ENCODE data around the gene TUBGCP4.

The TUBGCP4 gene, protein sequence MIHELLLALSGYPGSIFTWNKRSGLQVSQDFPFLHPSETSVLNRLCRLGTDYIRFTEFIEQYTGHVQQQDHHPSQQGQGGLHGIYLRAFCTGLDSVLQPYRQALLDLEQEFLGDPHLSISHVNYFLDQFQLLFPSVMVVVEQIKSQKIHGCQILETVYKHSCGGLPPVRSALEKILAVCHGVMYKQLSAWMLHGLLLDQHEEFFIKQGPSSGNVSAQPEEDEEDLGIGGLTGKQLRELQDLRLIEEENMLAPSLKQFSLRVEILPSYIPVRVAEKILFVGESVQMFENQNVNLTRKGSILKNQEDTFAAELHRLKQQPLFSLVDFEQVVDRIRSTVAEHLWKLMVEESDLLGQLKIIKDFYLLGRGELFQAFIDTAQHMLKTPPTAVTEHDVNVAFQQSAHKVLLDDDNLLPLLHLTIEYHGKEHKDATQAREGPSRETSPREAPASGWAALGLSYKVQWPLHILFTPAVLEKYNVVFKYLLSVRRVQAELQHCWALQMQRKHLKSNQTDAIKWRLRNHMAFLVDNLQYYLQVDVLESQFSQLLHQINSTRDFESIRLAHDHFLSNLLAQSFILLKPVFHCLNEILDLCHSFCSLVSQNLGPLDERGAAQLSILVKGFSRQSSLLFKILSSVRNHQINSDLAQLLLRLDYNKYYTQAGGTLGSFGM

DNA sequence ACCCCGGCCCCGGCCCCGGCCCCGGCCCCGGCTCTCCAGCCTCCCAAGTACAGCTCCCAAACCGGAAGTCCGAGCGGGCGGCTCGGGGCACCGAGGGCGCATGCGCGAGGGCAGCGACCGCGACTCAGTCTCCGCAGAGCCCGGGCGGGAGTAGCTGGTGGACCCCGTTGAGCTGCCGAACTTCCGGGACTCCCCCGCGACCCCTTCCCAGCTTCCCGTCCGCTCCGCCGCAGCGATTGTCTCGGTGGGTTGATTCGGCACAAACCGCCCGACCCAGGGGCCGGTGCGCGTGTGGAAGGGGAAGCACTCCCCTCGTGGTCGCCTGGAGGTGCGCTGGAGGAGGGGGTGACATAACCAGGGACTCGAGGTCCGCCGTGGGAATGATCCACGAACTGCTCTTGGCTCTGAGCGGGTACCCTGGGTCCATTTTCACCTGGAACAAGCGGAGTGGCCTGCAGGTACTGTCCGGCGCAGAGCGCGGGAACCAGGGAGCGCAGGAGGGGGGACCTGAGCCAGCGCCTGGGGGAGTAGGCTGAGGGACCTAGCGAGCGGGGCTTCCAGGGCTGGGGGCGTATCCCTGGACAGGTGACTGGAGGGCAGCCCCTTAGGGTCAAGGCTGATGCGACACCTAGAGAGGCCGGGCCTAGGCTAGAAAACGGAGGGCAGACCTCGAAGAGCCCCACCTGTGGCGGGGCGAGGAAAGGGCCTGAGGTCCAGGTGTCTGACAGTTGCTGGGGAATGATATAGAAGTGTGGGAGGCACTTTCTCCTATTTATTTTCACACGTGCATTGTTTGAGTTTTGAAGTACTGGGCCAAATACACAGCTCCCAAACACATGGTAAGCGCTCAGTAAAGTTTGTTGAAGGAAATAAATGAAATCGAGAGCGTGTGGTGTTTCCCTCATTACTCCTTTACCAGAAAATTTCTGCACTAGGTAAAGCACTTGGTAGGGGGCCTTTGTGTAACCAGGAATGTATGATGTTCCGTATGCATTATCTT is at the start of gene TUBGCP4, which contains the start of gene ZSCAN29:
TSS of gene TUBGCP4 (plus strand) at position 127 of the 1,000 bp plus-strand sequence. CDS start at position 381, 254 bp downstream.
TSS of gene ZSCAN29 (minus strand) at position 69 of the 1,000 bp plus-strand sequence. CDS start 1,130 bp downstream, outside the sequence.
- peaks cover 17% of the 10 kb centered on the region; the same call in 1 of the 2 replicates for H3K79me2 ChIP-seq (ENCODE audit: insufficient read depth, low read depth)
- peak within 1 kb of the TSS; percentile 47 for H3K27ac ChIP-seq
- peak within 1 kb of the TSS; percentile 72 for H3K4me2 ChIP-seq
- TF ChIP-seq, protein P1, sequence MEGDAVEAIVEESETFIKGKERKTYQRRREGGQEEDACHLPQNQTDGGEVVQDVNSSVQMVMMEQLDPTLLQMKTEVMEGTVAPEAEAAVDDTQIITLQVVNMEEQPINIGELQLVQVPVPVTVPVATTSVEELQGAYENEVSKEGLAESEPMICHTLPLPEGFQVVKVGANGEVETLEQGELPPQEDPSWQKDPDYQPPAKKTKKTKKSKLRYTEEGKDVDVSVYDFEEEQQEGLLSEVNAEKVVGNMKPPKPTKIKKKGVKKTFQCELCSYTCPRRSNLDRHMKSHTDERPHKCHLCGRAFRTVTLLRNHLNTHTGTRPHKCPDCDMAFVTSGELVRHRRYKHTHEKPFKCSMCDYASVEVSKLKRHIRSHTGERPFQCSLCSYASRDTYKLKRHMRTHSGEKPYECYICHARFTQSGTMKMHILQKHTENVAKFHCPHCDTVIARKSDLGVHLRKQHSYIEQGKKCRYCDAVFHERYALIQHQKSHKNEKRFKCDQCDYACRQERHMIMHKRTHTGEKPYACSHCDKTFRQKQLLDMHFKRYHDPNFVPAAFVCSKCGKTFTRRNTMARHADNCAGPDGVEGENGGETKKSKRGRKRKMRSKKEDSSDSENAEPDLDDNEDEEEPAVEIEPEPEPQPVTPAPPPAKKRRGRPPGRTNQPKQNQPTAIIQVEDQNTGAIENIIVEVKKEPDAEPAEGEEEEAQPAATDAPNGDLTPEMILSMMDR (conservative IDR thresholded peaks at IDR 0.05; ENCODE audit: low read depth, low read length), result peak; percentile 42; the same call in 1 of the 2 replicates
- H3K4me3 ChIP-seq (IDR thresholded peaks at IDR 0.05; ENCODE audit: insufficient read depth, low read depth, low read length), result peak within 1 kb of the TSS; percentile 42
- peaks cover 14% of the 10 kb centered on the region for H3K4me1 ChIP-seq (ENCODE audit: low read depth, poor library complexity, severe bottlenecking)
- H3K9ac ChIP-seq, result peak within 1 kb of the TSS; percentile 89
- H3K27me3 ChIP-seq (ENCODE audit: insufficient read depth, low read depth), result no peaks in the 10 kb centered on the region
- H4K20me1 ChIP-seq (ENCODE audit: insufficient read depth), result no peaks in the 10 kb centered on the region
- peaks cover 7% of the 10 kb centered on the region; the same call in 1 of the 2 replicates for H3K36me3 ChIP-seq (ENCODE audit: insufficient read depth)
- peak within 1 kb of the TSS; percentile 93 for H2AFZ ChIP-seq (ENCODE audit: low read depth)

DNA sequence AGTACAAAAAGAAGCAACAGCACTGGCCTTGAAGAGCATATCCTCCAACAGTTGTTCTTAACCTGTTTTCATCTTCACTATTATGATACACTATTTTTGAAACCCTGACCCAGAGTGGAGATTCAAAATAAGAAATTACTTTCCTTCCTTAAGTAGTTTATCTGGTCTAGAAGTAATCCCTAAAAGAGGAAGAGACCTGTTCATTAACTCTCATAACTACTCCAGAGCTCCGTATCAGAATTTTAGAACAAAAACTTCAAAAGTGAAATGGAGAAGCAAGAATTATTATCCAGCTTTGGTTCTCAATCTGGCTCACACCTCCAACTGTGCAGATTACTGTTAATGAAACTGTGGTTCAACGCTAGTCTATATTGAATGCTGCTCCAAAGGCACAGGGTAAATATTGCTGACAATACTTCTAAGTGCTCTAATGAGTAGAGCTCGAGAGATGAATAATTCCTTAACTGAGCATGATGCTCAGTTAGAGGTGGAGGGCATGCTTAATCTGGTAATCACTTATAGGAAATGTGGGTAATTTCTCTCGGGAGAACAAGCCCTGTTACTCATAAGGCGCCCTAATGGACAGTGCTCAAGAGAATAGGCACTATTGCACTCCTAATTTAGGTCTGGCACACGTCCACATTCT is 45.7 kb upstream of the TUBGCP4 start:
- Histone ChIP-seq H3K4me2 (no peak overlapping the region), H3K4me3 (IDR thresholded peaks at IDR 0.05; ENCODE audit: insufficient read depth, low read depth, low read length) (no peak overlapping the region), H3K4me1 (ENCODE audit: low read depth, poor library complexity, severe bottlenecking) (no peaks in the 10 kb centered on the region), H3K79me2 (ENCODE audit: insufficient read depth, low read depth) (no peaks in the 10 kb centered on the region), H3K9ac (no peak overlapping the region), H3K27ac (no peak overlapping the region), H3K36me3 (ENCODE audit: insufficient read depth) (no peaks in the 10 kb centered on the region), H3K27me3 (ENCODE audit: insufficient read depth, low read depth) (no peaks in the 10 kb centered on the region), H2AFZ (ENCODE audit: low read depth) (no peak overlapping the region), H4K20me1 (ENCODE audit: insufficient read depth) (no peaks in the 10 kb centered on the region)
- TF ChIP-seq, protein P1 (conservative IDR thresholded peaks at IDR 0.05; ENCODE audit: low read depth, low read length), result no peak

DNA sequence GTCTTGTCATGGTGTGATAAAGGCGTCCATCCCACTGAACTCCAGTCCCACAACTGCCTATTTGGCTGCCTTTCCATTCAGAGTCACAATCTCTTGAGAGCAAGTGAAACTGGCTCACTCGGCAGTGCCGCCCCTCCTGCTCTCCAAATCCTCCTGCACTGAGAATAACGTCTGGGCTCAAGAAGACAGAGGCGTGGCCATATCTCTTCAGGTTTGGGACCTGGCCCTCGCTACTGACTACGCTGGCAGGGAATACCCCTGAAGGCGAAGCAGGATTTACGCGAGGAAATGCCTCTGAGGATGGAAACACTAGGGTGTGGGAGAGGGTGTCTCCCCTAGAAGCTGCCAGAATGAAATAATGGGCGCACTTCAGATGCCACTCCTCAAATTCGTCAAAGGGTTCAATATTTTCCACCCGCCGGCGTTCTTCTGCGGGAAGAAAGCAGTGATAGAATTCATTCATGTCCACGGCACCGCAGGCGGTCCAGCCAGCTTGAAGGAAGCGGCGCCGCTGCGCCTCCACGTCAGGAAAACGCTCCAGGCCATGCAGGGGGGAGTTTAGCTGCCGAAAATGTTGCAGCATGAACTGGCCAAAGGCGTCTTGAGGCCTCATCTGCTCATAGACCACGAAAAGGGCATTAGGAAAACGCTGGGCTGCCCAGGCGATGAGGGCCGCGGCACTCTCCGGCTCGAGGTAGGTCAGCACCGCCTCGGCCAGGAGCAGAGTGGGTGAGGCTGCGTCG is 41.5 kb upstream of the TUBGCP4 start:
- peak overlapping the region; percentile 59; the same call in 1 of the 2 replicates for H3K4me2 ChIP-seq
- TF ChIP-seq, protein P1 (conservative IDR thresholded peaks at IDR 0.05; ENCODE audit: low read depth, low read length), result no peak
- no peaks in the 10 kb centered on the region for H3K79me2 ChIP-seq (ENCODE audit: insufficient read depth, low read depth)
- no peak overlapping the region for H3K27ac ChIP-seq
- H3K27me3 ChIP-seq (ENCODE audit: insufficient read depth, low read depth), result no peaks in the 10 kb centered on the region
- H3K36me3 ChIP-seq (ENCODE audit: insufficient read depth), result no peaks in the 10 kb centered on the region
- peak overlapping the region; percentile 97 for H2AFZ ChIP-seq (ENCODE audit: low read depth)
- H4K20me1 ChIP-seq (ENCODE audit: insufficient read depth), result no peaks in the 10 kb centered on the region
- no peaks in the 10 kb centered on the region for H3K4me1 ChIP-seq (ENCODE audit: low read depth, poor library complexity, severe bottlenecking)
- no peak overlapping the region; the same call in 1 of the 2 replicates for H3K9ac ChIP-seq
- H3K4me3 ChIP-seq (IDR thresholded peaks at IDR 0.05; ENCODE audit: insufficient read depth, low read depth, low read length), result no peak overlapping the region

Measured in KMS-11 (cell line).